Esophagus squamous epithelium (tissue), 5 donors: Measurements from ENCODE around the gene GPRASP3. TPM values are rescaled to one million over a fixed set of nuclear protein-coding genes. Genes with fewer than 3 reads are reported as not detected.
A peak's percentile ranks its signal among the peaks of the same experiment; 100 is the strongest.

ENCODE experiments used
- DNase-seq: peaks from one replicate; lab custom pipeline; 2025; lab: John Stamatoyannopoulos, UW
- H3K27ac ChIP-seq, 4 donors: fragments of 200-600 bp; sonication (generic); one replicate each; pipeline ENCODE4 v1.5.1; 2016 to 2019; ENCODE audit warnings: mild to moderate bottlenecking in 1 of 4
- H3K27me3 ChIP-seq, 4 donors: fragments of 200-600 bp; sonication (generic); 1 replicate in 3 of 4; 2 replicates in 1 of 4; pipeline versions ENCODE4 v1.5.1 to v1.6.0; 2017 to 2021; ENCODE audit warnings: antibody characterized with exemption in 1 of 4
- H3K36me3 ChIP-seq, 3 donors: fragments of 200-600 bp; sonication (generic); one replicate each; pipeline ENCODE4 v1.5.1; 2016 to 2019
- H3K4me1 ChIP-seq, 3 donors: fragments of 200-600 bp; sonication (generic); one replicate each; pipeline ENCODE4 v1.5.1; 2017 to 2019
- H3K4me3 ChIP-seq, 4 donors: fragments of 200-600 bp; sonication (generic); 1 replicate in 3 of 4; 2 replicates in 1 of 4; pipeline ENCODE4 v1.5.1; 2016 to 2019; ENCODE audit warnings: mild to moderate bottlenecking in 2 of 4, moderate library complexity in 1 of 4
- H3K9me3 ChIP-seq, 3 donors: fragments of 200-600 bp; sonication (generic); one replicate each; pipeline ENCODE4 v1.5.1; 2016 to 2019
- POLR2A ChIP-seq, 4 donors: fragments of 450-650 bp; IDR thresholded peaks; one replicate each; pipeline ENCODE4 v1.6.1; 2017; ENCODE audit warnings: antibody characterized with exemption in 4 of 4, mild to moderate bottlenecking in 4 of 4, moderate library complexity in 3 of 4
- WGBS, 2 donors: methylation state at CpG; one replicate each; pipeline ENCODE4 v1.1.5; 2018; 5-methylcytosine and 5-hydroxymethylcytosine counted together
- intact Hi-C: fragments of 100-400 bp; cut with DNase I; formaldehyde crosslinking; loops from one replicate; pipeline ENCODE4 v1.15.0; 2022
- total RNA-seq, 4 donors: library from RNA; depleted of rRNA; stranded (reverse); fragments of >200 nt; gene quantifications; one replicate each; pipeline ENCODE4 v1.1.0, GENCODE V29; 2016
- TF ChIP-seq, protein P1 (sequence below), 6 experiments: fragments of 450-650 bp in 4 of 6; fragments of 200-600 bp in 2 of 6; sonication (generic) in 2 of 6; IDR thresholded peaks; one replicate each; pipeline ENCODE4 v1.5.1; 2016 to 2019; ENCODE audit warnings: antibody characterized with exemption in 6 of 6, mild to moderate bottlenecking in 4 of 6, moderate library complexity in 4 of 6
- donor health status: DM: yes; HTN: yes; CAD: no.

Gene GPRASP3
- total RNA-seq, 4 donors from 2014 or later = 1.4 to 3.8 (median 2.5) TPM

DNA sequence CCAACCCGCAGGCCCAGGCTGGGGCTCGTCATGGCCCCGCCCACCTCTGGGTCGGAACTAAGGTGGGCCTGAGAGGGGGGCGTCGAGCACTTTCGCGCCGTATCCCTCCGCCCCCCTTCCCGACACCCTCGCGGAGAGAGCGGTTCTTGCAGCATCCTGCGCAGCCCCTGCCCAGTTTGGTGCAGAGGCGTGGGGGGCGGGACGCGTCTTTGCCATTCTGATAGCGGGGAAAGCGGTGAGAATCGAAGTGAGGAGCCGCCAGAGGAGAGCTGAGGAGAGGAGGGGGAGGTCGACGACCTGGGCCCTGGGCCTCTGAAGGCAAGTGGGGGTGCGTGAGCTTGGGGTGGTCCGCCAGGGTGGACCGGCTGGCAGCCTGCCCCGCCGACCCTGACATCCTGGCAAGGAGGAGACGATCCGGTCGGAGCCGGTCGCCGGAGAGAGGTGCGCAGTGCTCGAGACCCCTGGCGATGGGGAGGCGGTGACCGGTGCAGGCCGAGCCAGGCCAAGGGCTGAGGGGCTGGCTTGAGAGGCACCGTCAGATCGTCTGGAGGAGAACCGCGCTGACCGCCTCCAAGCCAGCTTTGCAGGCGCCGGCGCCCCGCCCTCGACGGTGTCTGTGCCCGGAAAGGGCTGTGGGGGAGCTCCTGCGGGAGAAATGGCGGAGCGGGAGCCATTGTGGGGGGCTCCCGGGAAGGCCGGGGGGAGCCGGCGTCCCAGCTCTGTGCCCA, 25.5 kb downstream of the GPRASP3 start:
- intact Hi-C loops = no loop called here
- no peaks in the 10 kb centered on the region for H3K36me3 ChIP-seq
- no peak for DNase-seq
- WGBS, 2 donors = 34% methylated on average over 7 of the region's 61 CpGs; no CpG with 5 or more reads in 1 of the 2 donors
- peak overlapping the region; percentile 35 to 66 (median 55) for H3K4me3 ChIP-seq
- peaks cover 0 to 6% (median 0%) of the 10 kb centered on the region in 4 donors for H3K27me3 ChIP-seq
- no peaks in the 10 kb centered on the region for H3K9me3 ChIP-seq
- peaks cover 0 to 8% (median 0%) of the 10 kb centered on the region in 3 donors for H3K4me1 ChIP-seq
- no peak overlapping the region for H3K27ac ChIP-seq
- TF ChIP-seq, protein P1, sequence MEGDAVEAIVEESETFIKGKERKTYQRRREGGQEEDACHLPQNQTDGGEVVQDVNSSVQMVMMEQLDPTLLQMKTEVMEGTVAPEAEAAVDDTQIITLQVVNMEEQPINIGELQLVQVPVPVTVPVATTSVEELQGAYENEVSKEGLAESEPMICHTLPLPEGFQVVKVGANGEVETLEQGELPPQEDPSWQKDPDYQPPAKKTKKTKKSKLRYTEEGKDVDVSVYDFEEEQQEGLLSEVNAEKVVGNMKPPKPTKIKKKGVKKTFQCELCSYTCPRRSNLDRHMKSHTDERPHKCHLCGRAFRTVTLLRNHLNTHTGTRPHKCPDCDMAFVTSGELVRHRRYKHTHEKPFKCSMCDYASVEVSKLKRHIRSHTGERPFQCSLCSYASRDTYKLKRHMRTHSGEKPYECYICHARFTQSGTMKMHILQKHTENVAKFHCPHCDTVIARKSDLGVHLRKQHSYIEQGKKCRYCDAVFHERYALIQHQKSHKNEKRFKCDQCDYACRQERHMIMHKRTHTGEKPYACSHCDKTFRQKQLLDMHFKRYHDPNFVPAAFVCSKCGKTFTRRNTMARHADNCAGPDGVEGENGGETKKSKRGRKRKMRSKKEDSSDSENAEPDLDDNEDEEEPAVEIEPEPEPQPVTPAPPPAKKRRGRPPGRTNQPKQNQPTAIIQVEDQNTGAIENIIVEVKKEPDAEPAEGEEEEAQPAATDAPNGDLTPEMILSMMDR (IDR thresholded peaks at IDR 0.05) = no peak
- TF ChIP-seq POLR2A (IDR thresholded peaks at IDR 0.05) = no peak

DNA sequence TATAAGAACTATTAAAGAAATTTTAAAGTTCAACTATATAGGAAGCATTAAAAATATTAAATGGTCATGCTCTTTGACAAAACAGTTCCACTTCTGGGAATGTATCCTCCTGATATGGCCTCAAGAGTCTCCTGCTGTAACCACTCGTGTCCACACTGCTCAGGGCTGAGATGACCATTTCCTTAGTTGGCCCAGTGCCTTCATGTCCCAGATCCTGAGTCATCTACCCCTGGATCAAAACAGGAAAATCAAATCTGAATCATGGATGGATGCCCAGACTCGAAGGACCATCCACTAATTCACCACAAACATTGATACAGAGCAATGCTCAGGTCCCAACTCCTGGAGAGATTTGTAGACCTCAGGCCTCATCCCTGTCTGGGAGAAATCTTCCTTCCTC, 44.7 kb downstream of the GPRASP3 start:
- TF ChIP-seq, protein P1 (IDR thresholded peaks at IDR 0.05) = no peak
- no peak for TF ChIP-seq POLR2A (IDR thresholded peaks at IDR 0.05)
- Histone ChIP-seq H3K27me3 (no peaks in the 10 kb centered on the region), H3K36me3 (no peaks in the 10 kb centered on the region), H3K27ac (peak overlapping the region in 2 of 4 donors; percentile 2 to 21), H3K9me3 (no peaks in the 10 kb centered on the region), H3K4me3 (no peak overlapping the region), H3K4me1 (peaks cover 0 to 7% (median 3%) of the 10 kb centered on the region in 3 donors)
- 33 to 40% methylated on average over 1 to 2 of the region's 2 CpGs for WGBS, 2 donors
- intact Hi-C loops = no loop called here
- DNase-seq = no peak

DNA sequence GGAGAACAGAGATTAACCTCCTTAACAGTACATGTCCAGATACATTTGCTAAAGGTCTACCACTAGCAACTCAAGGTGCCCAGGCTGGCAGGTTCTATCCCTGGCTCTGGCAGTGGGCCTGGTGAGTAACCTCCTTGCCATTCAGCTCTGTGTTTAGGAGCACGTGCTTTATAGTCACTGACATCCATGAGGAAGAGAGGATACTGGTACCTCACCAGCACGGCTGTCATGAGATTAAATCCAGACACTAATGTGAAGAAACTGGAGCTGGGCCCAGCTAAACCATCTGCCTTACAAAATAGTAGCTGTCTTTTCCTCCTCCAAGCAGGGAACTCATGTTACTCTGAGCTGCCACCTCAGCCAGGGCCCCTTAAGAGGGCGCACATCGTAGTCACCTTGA, 45.3 kb downstream of the GPRASP3 start:
- TF ChIP-seq, protein P1 (IDR thresholded peaks at IDR 0.05) = no peak
- TF ChIP-seq POLR2A (IDR thresholded peaks at IDR 0.05) = no peak
- H3K36me3 ChIP-seq = no peaks in the 10 kb centered on the region
- DNase-seq = no peak

DNA sequence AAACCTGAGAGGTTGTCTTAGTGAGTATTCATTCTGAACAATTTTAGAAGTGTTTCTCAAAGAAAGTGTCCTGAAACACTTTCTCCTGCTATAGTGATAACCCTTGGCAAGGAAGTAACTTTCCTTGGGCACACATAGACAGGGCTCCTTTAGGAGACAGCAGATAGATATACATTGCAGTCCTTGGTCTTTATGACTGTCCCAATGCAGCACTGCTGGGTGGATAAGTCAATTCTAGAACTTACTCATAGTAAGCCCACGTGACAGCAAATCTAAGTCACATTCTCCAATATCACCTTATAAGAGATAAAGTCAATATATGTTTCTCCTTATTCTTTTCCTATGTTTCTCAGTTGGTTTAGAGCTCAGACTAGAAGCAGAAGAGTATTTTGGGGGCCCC, 46.7 kb downstream of the GPRASP3 start:
- H3K9me3 ChIP-seq = no peaks in the 10 kb centered on the region
- 50% methylated on average over 1 of the region's 1 CpG; no CpG with 5 or more reads in 1 of the 2 donors for WGBS, 2 donors
- no peaks in the 10 kb centered on the region for H3K36me3 ChIP-seq
- no peak for DNase-seq
- intact Hi-C loops = no loop called here
- no peak overlapping the region for H3K4me3 ChIP-seq
- H3K27me3 ChIP-seq = no peaks in the 10 kb centered on the region
- peaks cover 0 to 9% (median 4%) of the 10 kb centered on the region in 3 donors for H3K4me1 ChIP-seq
- no peak overlapping the region for H3K27ac ChIP-seq
- TF ChIP-seq, protein P1 (IDR thresholded peaks at IDR 0.05) = no peak
- TF ChIP-seq POLR2A (IDR thresholded peaks at IDR 0.05) = no peak

More for the DNA sequence above, 45.3 kb downstream of the GPRASP3 start:
- H3K4me3 ChIP-seq = no peak overlapping the region
- peaks cover 0 to 9% (median 4%) of the 10 kb centered on the region in 3 donors for H3K4me1 ChIP-seq
- peak overlapping the region in 2 of 4 donors; percentile 2 to 21 for H3K27ac ChIP-seq
- 51 to 79% methylated on average over 2 to 4 of the region's 4 CpGs for WGBS, 2 donors
- H3K27me3 ChIP-seq = no peaks in the 10 kb centered on the region
- no peaks in the 10 kb centered on the region for H3K9me3 ChIP-seq
- intact Hi-C loops = no loop called here
